Lung microvascular endothelial cell (primary cell): Measurements from ENCODE around the gene RDH13. TPM values are rescaled to one million over a fixed set of nuclear protein-coding genes. Genes with fewer than 3 reads are reported as not detected.
"Not testable (repeated sequence)": the region's sequence is repeated elsewhere in the genome, so short reads cannot be mapped to it uniquely, and the experiment has no call there.

Experiments used
- DNase-seq, 2 donors: peaks; one replicate each; pipeline versions ENCODE4 v3.0.0 to v3.0.0-alpha.2; 2010; ENCODE audit warnings: low read depth in 2 of 2
- total RNA-seq: library from RNA; depleted of rRNA; stranded (reverse); fragments of >200 nt; gene quantifications from 2 replicates; pipeline ENCODE4 v1.2.1, GENCODE V29; 2014

Gene RDH13
- 10.2 and 19.0 TPM in 2 replicates for total RNA-seq

- DNase-seq = peak; percentile 97 to 99
Measured at GRCh38 chr19:55062735-55063491, at the start of gene RDH13. TSS of gene RDH13 (minus strand) at chr19:55063148. CDS start at chr19:55063032, 116 bp downstream.

GRCh38 chr19:55112246-55112776 lies 49.4 kb upstream of the RDH13 start:
- DNase-seq = no peak

- DNase-seq = no peak
Measured at GRCh38 chr19:55111238-55111831, 48.4 kb upstream of the RDH13 start.

GRCh38 chr19:55109527-55110291 lies 46.8 kb upstream of the RDH13 start:
- no peak for DNase-seq

- not testable (repeated sequence) for DNase-seq
Measured at GRCh38 chr19:55107252-55107651, 44.3 kb upstream of the RDH13 start.

- DNase-seq = no peak
Measured at GRCh38 chr19:55106591-55106990, 43.6 kb upstream of the RDH13 start.

GRCh38 chr19:55105237-55105636 lies 42.3 kb upstream of the RDH13 start:
- DNase-seq = no peak

- no peak for DNase-seq
Measured at GRCh38 chr19:55103190-55103589, 40.2 kb upstream of the RDH13 start.

- DNase-seq = no peak
Measured at GRCh38 chr19:55101261-55101660, 38.3 kb upstream of the RDH13 start.

- DNase-seq = no peak
Measured at GRCh38 chr19:55099557-55100506, 36.9 kb upstream of the RDH13 start.

- DNase-seq = no peak
Measured at GRCh38 chr19:55098716-55099556, 36.0 kb upstream of the RDH13 start.

- DNase-seq = no peak
Measured at GRCh38 chr19:55097864-55098715, 35.1 kb upstream of the RDH13 start.

GRCh38 chr19:55096061-55096701 lies 33.2 kb upstream of the RDH13 start:
- no peak for DNase-seq

GRCh38 chr19:55095260-55096060 lies 32.5 kb upstream of the RDH13 start:
- DNase-seq = no peak

GRCh38 chr19:55094456-55095259 lies 31.7 kb upstream of the RDH13 start:
- DNase-seq = no peak

GRCh38 chr19:55092423-55093318 lies 29.7 kb upstream of the RDH13 start:
- DNase-seq = no peak
